H9 (cell line): ENCODE results near the gene RASSF7. TPM values are rescaled to one million over a fixed set of nuclear protein-coding genes. Genes with fewer than 3 reads are reported as not detected.

ENCODE experiments used
- DNase-seq: peaks from one replicate; pipeline ENCODE4 v3.0.0-alpha.2; 2017
- H2AFZ ChIP-seq: one replicate; pipeline ENCODE4 v1.6.1; 2013; ENCODE audit warnings: mild to moderate bottlenecking, low read length, control low read depth, moderate library complexity
- H2AK5ac ChIP-seq: 2 replicates; pipeline ENCODE4 v1.6.1; 2013; ENCODE audit warnings: low read length, control low read depth, mixed read lengths; ENCODE audit not compliant: insufficient read length
- H2BK120ac ChIP-seq: one replicate; pipeline ENCODE4 v1.6.1; 2013; ENCODE audit warnings: low read depth, mild to moderate bottlenecking, low read length, control low read depth, inconsistent platforms; ENCODE audit not compliant: poor library complexity, severe bottlenecking
- H2BK12ac ChIP-seq: 2 replicates; pipeline ENCODE4 v1.6.1; 2013; ENCODE audit warnings: low read length, control low read depth, mixed read lengths, low read depth; ENCODE audit not compliant: insufficient read length
- H2BK15ac ChIP-seq: 2 replicates; pipeline ENCODE4 v1.6.1; 2013; ENCODE audit warnings: low read depth, low read length, control low read depth
- H2BK20ac ChIP-seq: one replicate; pipeline ENCODE4 v1.6.1; 2013; ENCODE audit warnings: low read depth, mild to moderate bottlenecking, low read length, control low read depth, inconsistent platforms; ENCODE audit not compliant: poor library complexity, severe bottlenecking
- H2BK5ac ChIP-seq: 2 replicates; pipeline ENCODE4 v1.6.1; 2013; ENCODE audit warnings: low read length, control low read depth, mixed read lengths; ENCODE audit not compliant: insufficient read length
- H3K14ac ChIP-seq: 2 replicates; pipeline ENCODE4 v1.6.1; 2013; ENCODE audit warnings: low read length, control low read depth; ENCODE audit not compliant: insufficient read depth
- H3K18ac ChIP-seq: 2 replicates; pipeline ENCODE4 v1.6.1; 2013; ENCODE audit warnings: low read depth, mild to moderate bottlenecking, mixed read lengths, low read length, control low read depth; ENCODE audit not compliant: insufficient read length
- H3K23ac ChIP-seq: 2 replicates; pipeline ENCODE4 v1.6.1; 2013; ENCODE audit warnings: low read length, control low read depth, mixed read lengths, low read depth; ENCODE audit not compliant: insufficient read length
- H3K23me2 ChIP-seq: 2 replicates; pipeline ENCODE4 v1.6.1; 2013; ENCODE audit warnings: low read depth, mild to moderate bottlenecking, mixed read lengths, low read length, control low read depth; ENCODE audit not compliant: insufficient read length, poor library complexity, severe bottlenecking
- H3K27ac ChIP-seq: 2 replicates; pipeline ENCODE4 v1.5.1; 2013; ENCODE audit warnings: low read length, control low read depth, mixed read lengths, low read depth; ENCODE audit not compliant: insufficient read length
- H3K27me3 ChIP-seq: 2 replicates; pipeline ENCODE4 v1.6.1; 2013; ENCODE audit warnings: low read length, control low read depth, inconsistent platforms; ENCODE audit not compliant: insufficient read depth
- H3K4ac ChIP-seq: 2 replicates; pipeline ENCODE4 v1.6.1; 2013; ENCODE audit warnings: low read depth, mild to moderate bottlenecking, control low read depth, inconsistent platforms, low read length, moderate library complexity
- H3K4me1 ChIP-seq: 2 replicates; pipeline ENCODE4 v1.6.1; 2013; ENCODE audit warnings: low read length, control low read depth, inconsistent platforms; ENCODE audit not compliant: insufficient read depth
- H3K4me2 ChIP-seq: 2 replicates; pipeline ENCODE4 v1.6.1; 2013; ENCODE audit warnings: low read length, control low read depth, mixed read lengths; ENCODE audit not compliant: insufficient read length, insufficient read depth
- H3K56ac ChIP-seq: 2 replicates; pipeline ENCODE4 v1.6.1; 2013; ENCODE audit warnings: low read depth, mild to moderate bottlenecking, mixed read lengths, low read length, control low read depth; ENCODE audit not compliant: insufficient read length
- H3K79me1 ChIP-seq: 2 replicates; pipeline ENCODE4 v1.6.1; 2013; ENCODE audit warnings: low read depth, mild to moderate bottlenecking, moderate library complexity, low read length, control low read depth, inconsistent platforms; ENCODE audit not compliant: insufficient read depth, poor library complexity, severe bottlenecking
- H3K79me2 ChIP-seq: 2 replicates; pipeline ENCODE4 v1.6.1; 2013; ENCODE audit warnings: low read length, control low read depth, inconsistent platforms; ENCODE audit not compliant: insufficient read depth
- H3K9ac ChIP-seq: 2 replicates; pipeline ENCODE4 v1.6.1; 2013; ENCODE audit warnings: low read length, control low read depth, mixed read lengths; ENCODE audit not compliant: insufficient read length; ENCODE audit errors: extremely low read depth
- H3K9me3 ChIP-seq: one replicate; pipeline ENCODE4 v1.6.1; 2013; ENCODE audit warnings: low read depth, low read length, inconsistent platforms; ENCODE audit not compliant: control insufficient read depth
- H3T11ph ChIP-seq: one replicate; pipeline ENCODE4 v1.6.1; 2013; ENCODE audit warnings: mild to moderate bottlenecking, low read length, control low read depth, inconsistent platforms
- H4K20me1 ChIP-seq: one replicate; pipeline ENCODE4 v1.6.1; 2013; ENCODE audit not compliant: control insufficient read depth, insufficient read length, insufficient read depth
- H4K5ac ChIP-seq: 2 replicates; pipeline ENCODE4 v1.6.1; 2013; ENCODE audit warnings: low read depth, mild to moderate bottlenecking, mixed read lengths, low read length, control low read depth; ENCODE audit not compliant: insufficient read length
- H4K8ac ChIP-seq: replicated peaks from 2 replicates; pipeline ENCODE4 v1.6.1; 2013; ENCODE audit warnings: low read length, control low read depth, mixed read lengths, low read depth; ENCODE audit not compliant: insufficient read length
- H4K91ac ChIP-seq: 2 replicates; pipeline ENCODE4 v1.6.1; 2013; ENCODE audit warnings: low read depth, mild to moderate bottlenecking, moderate library complexity, mixed read lengths, low read length, control low read depth; ENCODE audit not compliant: insufficient read length
- H3K27ac Mint-ChIP-seq, 3 experiments: 2 replicates in 2 of 3; 3 replicates in 1 of 3; pipeline ENCODE4 v1.8.0; 2020 to 2021; ENCODE audit warnings: mixed read lengths in 3 of 3, mild to moderate bottlenecking in 1 of 3, moderate library complexity in 1 of 3
- H3K27me3 Mint-ChIP-seq: 2 replicates; pipeline ENCODE4 v1.8.0; 2021; ENCODE audit warnings: low read depth, mild to moderate bottlenecking, moderate library complexity, mixed read lengths
- H3K36me3 Mint-ChIP-seq, 3 experiments: 2 replicates in 2 of 3; 3 replicates in 1 of 3; pipeline ENCODE4 v1.8.0; 2020 to 2021; ENCODE audit warnings: low read depth in 3 of 3, mixed read lengths in 3 of 3; ENCODE audit not compliant: insufficient read depth in 1 of 3
- H3K4me1 Mint-ChIP-seq, 2 experiments: 2 replicates each; pipeline ENCODE4 v1.8.0; 2020; ENCODE audit warnings: mixed read lengths in 2 of 2
- H3K4me3 Mint-ChIP-seq, 2 experiments: 2 replicates in 1 of 2; 3 replicates in 1 of 2; pipeline ENCODE4 v1.8.0; 2020 to 2021; ENCODE audit warnings: mild to moderate bottlenecking in 2 of 2, mixed read lengths in 2 of 2, moderate library complexity in 1 of 2
- H3K9me3 Mint-ChIP-seq, 2 experiments: 2 replicates in 1 of 2; 3 replicates in 1 of 2; pipeline ENCODE4 v1.8.0; 2020; ENCODE audit warnings: mild to moderate bottlenecking in 2 of 2, mixed read lengths in 2 of 2, moderate library complexity in 1 of 2
- CTCF ChIP-seq: fragments of 200-600 bp; sonication (generic); conservative IDR thresholded peaks from 3 replicates; pipeline ENCODE4 v1.8.0; 2021; ENCODE audit warnings: antibody characterized with exemption, mild to moderate bottlenecking
- WGBS: extraction: QIAGEN DNeasy Blood & Tissue Kit; methylation state at CpG from one replicate; pipeline ENCODE4 v1.1.7; 2013; ENCODE audit warnings: missing lambda C conversion rate, low lambda C conversion rate, mixed read lengths; ENCODE audit not compliant: insufficient read length; ENCODE audit errors: extremely low coverage; 5-methylcytosine and 5-hydroxymethylcytosine counted together
- total RNA-seq: library from RNA; stranded (reverse); gene quantifications from 2 replicates; pipeline ENCODE4 v1.2.1, GENCODE V29; 2021

Gene RASSF7
- total RNA-seq, 1 experiment from 2014 or later: 26.3 TPM

- no peak overlapping the region for H3K27ac Mint-ChIP-seq
- H3K9me3 Mint-ChIP-seq: no peaks in the 10 kb centered on the region; a peak in 1 of 5 replicates
- Histone ChIP-seq H2BK20ac (no peak overlapping the region), H2BK12ac (no peak overlapping the region), H4K91ac (no peak overlapping the region), H2BK120ac (no peak overlapping the region), H2BK5ac (no peak overlapping the region), H3T11ph (no peak overlapping the region), H3K27ac (no peak overlapping the region), H3K27me3 (no peaks in the 10 kb centered on the region), H3K14ac (no peak overlapping the region; the same call in 1 of the 2 replicates), H3K9ac (no peak overlapping the region), H4K5ac (no peak overlapping the region), H3K79me2 (no peaks in the 10 kb centered on the region), H3K23me2 (no peaks in the 10 kb centered on the region), H3K23ac (no peak overlapping the region), H2AFZ (no peak overlapping the region), H2BK15ac (no peak overlapping the region), H3K18ac (no peak overlapping the region), H3K4me1 (no peaks in the 10 kb centered on the region), H3K79me1 (no peaks in the 10 kb centered on the region), H3K56ac (no peak overlapping the region), H2AK5ac (no peak overlapping the region), H3K4ac (no peak overlapping the region), H4K8ac (no peak overlapping the region), H4K20me1 (no peaks in the 10 kb centered on the region), H3K4me2 (no peak overlapping the region), H3K9me3 (no peaks in the 10 kb centered on the region)
- H3K4me1 Mint-ChIP-seq: no peaks in the 10 kb centered on the region
- H3K4me3 Mint-ChIP-seq: no peak overlapping the region
- no peak for TF ChIP-seq CTCF
- no CpG with 5 or more reads among the region's 5 CpGs for WGBS
- no peaks in the 10 kb centered on the region for H3K36me3 Mint-ChIP-seq
- peaks cover 8% of the 10 kb centered on the region for H3K27me3 Mint-ChIP-seq
- DNase-seq: no peak
Measured at GRCh38 chr11:550746-551085, 10.1 kb upstream of the RASSF7 start.
